ENCODE data around the gene BAIAP3.

The BAIAP3 gene

DNA sequence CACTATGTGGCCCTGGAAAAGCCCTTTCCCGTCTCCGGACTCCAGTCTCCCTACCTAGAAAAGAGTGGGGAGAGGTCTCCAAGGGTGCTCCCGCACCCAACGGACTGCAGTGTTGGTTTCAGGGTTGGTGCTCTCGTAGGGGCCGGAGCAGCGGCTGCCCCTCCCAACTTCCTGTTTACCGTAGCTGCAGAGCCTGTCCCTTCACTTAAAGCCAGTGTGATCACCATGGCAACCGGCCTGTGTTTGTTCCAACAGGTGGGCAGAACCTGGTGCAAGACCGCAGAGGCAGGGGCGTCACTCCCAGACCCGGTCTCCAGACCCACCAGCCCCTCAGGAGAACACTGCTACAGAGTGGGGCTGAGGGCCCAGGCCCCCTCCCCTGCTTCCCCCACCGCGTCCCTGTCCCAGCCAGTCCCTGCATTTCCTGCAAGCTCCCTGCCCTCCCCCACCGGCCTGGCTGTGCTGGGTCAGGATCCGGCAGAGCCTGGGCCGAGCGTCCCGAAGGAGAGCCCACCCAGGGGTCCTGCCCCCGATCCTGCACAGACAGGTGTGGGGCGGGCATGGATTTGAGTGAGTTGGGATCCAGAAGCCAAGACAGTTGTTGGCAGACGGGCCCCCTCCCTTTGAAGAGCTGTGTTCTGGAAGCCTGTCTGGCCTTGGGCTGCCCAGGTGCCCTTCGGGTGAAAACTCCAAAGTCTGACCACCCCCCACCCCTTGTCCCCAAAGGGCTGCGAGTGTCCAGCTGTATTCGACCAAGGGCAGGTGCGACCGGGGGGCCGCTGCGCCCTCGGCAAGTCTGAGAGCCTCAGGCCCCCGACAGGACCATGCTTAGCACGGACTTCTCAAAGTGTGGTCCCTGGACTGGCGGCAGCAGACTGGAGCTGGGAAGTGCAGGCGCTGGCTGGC is 1.5 kb upstream of the BAIAP3 start:
- Mint-ChIP-seq H3K9me3 (no peaks in the 10 kb centered on the region), H3K36me3 (ENCODE audit: low read depth) (no peaks in the 10 kb centered on the region), H3K27me3 (ENCODE audit: low read depth, poor library complexity) (peaks cover 56% of the 10 kb centered on the region), H3K4me1 (peaks cover 9% of the 10 kb centered on the region), H3K27ac (no peak overlapping the region), H3K4me3 (peak overlapping the region; percentile 60)
- TF ChIP-seq, protein P1, sequence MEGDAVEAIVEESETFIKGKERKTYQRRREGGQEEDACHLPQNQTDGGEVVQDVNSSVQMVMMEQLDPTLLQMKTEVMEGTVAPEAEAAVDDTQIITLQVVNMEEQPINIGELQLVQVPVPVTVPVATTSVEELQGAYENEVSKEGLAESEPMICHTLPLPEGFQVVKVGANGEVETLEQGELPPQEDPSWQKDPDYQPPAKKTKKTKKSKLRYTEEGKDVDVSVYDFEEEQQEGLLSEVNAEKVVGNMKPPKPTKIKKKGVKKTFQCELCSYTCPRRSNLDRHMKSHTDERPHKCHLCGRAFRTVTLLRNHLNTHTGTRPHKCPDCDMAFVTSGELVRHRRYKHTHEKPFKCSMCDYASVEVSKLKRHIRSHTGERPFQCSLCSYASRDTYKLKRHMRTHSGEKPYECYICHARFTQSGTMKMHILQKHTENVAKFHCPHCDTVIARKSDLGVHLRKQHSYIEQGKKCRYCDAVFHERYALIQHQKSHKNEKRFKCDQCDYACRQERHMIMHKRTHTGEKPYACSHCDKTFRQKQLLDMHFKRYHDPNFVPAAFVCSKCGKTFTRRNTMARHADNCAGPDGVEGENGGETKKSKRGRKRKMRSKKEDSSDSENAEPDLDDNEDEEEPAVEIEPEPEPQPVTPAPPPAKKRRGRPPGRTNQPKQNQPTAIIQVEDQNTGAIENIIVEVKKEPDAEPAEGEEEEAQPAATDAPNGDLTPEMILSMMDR (IDR thresholded peaks at IDR 0.05) = no peak
- DNase-seq = peak; percentile 69

DNA sequence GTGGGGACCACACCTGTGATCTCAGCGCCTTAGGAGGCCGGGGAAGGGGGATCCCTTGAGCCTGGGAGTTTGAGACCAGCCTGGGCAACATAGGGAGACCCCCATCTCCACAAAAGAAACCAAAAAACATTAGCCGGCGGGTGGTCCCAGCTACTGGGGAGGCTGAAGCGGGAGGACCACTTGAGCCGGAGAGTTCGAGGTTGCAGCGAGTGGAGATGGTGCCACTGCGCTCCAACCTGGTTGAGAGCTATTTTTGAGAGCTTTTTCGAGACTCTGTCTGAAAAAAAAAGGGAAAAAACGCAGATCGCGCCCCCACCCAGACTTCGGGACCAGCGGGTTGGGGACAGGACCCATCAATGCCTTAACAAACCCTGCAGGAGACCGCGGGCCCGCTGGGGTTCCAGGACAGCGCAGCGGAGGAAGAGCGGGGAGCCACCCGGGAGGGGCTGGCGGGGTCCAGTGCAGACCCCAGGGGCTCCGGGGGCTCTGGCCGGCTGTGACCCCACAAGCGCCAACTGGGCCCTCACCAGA is 762 bp upstream of the BAIAP3 start:
- Mint-ChIP-seq H3K4me3 (peak overlapping the region; percentile 60), H3K27ac (no peak overlapping the region), H3K4me1 (peaks cover 9% of the 10 kb centered on the region), H3K9me3 (no peaks in the 10 kb centered on the region), H3K36me3 (ENCODE audit: low read depth) (no peaks in the 10 kb centered on the region), H3K27me3 (ENCODE audit: low read depth, poor library complexity) (peaks cover 63% of the 10 kb centered on the region)
- TF ChIP-seq, protein P1 (IDR thresholded peaks at IDR 0.05) = no peak
- DNase-seq = no peak

DNA sequence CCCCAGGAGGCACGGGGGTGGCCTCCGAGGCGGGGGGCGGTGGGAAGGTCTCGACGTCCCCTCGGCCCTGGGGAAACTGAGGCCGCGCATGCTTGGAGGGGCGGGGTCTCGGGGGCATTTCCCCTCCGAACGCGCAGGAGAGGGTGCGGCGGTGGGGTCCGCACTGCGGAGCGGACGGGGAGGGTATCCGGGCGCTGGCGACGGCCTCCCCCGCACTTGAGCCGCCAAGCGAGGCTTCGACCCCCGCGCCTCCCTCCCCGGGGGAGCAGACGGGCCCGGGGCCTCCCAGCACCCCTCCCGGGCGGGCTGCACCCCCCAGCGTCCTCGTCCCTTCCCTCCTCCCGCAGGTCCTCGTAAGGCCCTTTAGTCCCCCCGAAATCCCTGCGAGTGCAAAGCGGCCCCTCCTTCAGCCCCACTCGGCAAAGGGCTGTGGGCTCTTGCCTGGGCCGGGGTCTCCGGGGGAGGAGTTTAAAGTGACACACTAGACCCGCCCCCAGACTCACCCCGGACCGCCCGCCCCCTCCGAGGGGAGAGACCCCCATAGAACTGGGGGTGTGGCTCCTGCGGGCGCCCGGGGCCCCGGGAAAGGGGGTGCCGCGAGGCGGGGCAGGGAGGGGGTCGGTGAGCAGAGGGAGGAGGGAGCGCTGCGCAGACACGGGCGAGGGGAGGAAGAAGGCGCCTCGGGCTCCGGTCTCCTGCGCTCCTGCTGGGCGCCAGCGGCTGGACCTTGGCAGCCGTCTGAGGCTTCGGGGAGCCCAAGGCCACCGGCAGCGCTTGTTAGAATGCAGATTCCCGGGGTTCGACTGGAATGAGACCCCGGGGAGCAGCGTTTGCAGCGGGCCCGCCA is 632 bp downstream of the BAIAP3 start:
- H3K4me3 Mint-ChIP-seq = peak overlapping the region; percentile 28
- H3K27ac Mint-ChIP-seq = no peak overlapping the region
- TF ChIP-seq, protein P1 (IDR thresholded peaks at IDR 0.05) = no peak
- peaks cover 9% of the 10 kb centered on the region for H3K4me1 Mint-ChIP-seq
- H3K27me3 Mint-ChIP-seq (ENCODE audit: low read depth, poor library complexity) = peaks cover 68% of the 10 kb centered on the region
- DNase-seq = peak; percentile 51
- no peaks in the 10 kb centered on the region for H3K9me3 Mint-ChIP-seq
- no peaks in the 10 kb centered on the region for H3K36me3 Mint-ChIP-seq (ENCODE audit: low read depth)

DNA sequence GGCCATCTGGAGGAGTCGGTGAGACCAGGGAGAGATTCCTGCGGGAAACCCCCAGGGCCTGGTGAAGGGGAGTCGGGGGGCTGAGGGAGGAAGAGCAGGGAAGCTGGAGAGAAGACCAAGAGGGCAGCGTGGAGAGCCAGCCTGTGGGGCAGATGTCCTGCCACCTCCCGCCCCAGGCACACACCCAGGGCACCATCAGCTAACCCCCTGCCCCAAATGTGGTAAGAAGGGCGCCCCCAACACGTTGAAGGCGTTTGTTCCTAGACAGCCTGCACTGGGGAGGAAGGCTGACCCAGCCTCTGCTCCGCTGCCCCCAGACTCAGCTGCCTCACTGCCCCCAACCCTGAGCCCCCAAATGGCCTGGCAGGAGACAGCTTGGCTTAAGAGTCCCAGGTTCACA is 1.3 kb downstream of the BAIAP3 start:
- Mint-ChIP-seq H3K27ac (no peak overlapping the region), H3K4me1 (peaks cover 9% of the 10 kb centered on the region), H3K27me3 (ENCODE audit: low read depth, poor library complexity) (peaks cover 64% of the 10 kb centered on the region), H3K36me3 (ENCODE audit: low read depth) (no peaks in the 10 kb centered on the region), H3K4me3 (no peak overlapping the region), H3K9me3 (no peaks in the 10 kb centered on the region)
- TF ChIP-seq, protein P1 (IDR thresholded peaks at IDR 0.05) = no peak
- no peak for DNase-seq

DNA sequence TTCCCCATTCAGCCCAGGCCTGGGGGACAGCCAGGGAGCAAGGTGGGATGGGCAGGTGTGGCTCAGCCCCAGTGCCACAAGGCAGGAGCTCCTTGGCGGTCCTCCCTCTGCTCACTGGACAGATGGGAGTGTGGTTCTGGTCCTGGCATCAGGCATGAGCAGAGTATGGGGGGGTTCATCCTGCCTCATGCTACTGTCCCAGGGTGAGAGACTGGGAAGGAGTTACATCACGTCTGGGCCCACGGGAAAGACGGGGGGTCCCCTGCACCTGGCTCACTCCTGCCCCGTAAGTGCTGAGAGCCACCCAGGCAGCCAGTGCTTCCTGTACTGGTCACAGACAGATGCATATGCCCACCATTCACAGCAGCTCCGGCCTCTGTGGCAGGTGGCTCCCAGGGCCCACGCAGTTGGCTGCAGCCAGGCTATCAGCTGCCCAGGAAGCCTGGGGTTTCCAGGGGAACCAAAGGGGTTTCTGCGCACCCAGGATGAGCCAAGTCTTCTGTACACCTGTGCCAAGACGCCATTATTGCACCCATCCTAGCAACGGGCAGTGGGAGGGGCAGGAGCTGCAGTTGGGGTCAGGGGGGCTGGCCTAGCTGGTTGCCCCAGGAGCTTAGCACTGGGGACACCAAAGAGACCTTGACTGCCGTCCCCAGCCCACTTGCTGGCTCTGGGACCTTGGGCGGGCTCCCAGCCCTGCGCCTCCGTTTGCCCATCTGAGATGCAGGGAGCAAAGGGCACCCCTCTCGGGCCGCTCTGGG is 1.9 kb downstream of the BAIAP3 start:
- TF ChIP-seq, protein P1 (IDR thresholded peaks at IDR 0.05) = no peak
- Mint-ChIP-seq H3K4me1 (peaks cover 9% of the 10 kb centered on the region), H3K27ac (no peak overlapping the region), H3K27me3 (ENCODE audit: low read depth, poor library complexity) (peaks cover 67% of the 10 kb centered on the region), H3K36me3 (ENCODE audit: low read depth) (no peaks in the 10 kb centered on the region), H3K9me3 (no peaks in the 10 kb centered on the region), H3K4me3 (no peak overlapping the region)
- no peak for DNase-seq
